ENCODE measurements around the gene GC. TPM values are rescaled to one million over a fixed set of nuclear protein-coding genes. Genes with fewer than 3 reads are reported as not detected.
"Not testable (repeated sequence)": the region's sequence is repeated elsewhere in the genome, so short reads cannot be mapped to it uniquely, and the experiment has no call there.

Gene GC
- total RNA-seq, 4 donors from 2014 or later, result not detected

DNA sequence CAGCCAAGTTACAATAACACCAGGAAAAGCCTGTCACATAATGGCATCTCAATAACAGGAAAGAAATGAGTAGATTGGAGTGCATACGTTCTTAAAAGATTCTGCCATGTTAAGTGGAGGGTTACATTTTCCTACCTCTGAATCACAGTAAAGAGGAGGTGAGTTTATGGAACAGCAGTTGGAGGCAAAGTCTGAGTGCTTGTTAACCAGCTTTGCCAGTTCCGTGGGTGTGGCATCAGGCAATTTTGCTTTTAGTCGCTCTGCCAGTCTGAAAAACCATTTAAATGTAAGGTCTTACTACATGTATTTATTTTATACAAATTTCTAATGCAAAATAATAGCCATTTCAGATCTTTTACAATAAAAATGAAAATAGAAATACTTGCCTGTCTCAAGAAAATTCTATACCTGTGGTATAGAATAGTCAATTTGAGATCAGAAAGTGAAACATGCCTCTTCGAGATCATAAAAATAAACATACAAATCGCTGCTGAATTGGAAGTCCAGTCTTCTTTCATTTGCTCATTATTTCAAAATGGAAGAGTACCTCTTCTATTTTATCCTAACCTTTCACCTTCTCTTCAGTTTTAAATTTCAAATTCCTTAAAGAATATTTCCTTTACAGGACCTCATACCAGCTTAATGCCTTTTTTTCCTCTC lies 31.4 kb downstream of the GC start:
- H3K4me3 ChIP-seq (ENCODE audit: low read depth, poor library complexity, severe bottlenecking), result no peak overlapping the region
- no peak for TF ChIP-seq POLR2A (IDR thresholded peaks at IDR 0.05)
- no peak for TF ChIP-seq CTCF (IDR thresholded peaks at IDR 0.05)
- 58 to 69% methylated on average over 5 of the region's 5 CpGs for WGBS, 2 donors
- intact Hi-C loops (cut with DNase I; ENCODE audit: low total_unique reads), result loop anchor here (5.0 kb wide), 1 partner anchor 1750 kb away; no protein-coding TSS in a partner anchor
- no peak for DNase-seq (ENCODE audit: low spot score in 2 of 2)

GRCh38 chr4:71749008-71749594 lies 34.8 kb downstream of the GC start:
- 80 to 81% methylated on average over 4 of the region's 4 CpGs for WGBS, 2 donors
- DNase-seq (ENCODE audit: low spot score in 2 of 2), result no peak
- H3K4me3 ChIP-seq (ENCODE audit: low read depth, poor library complexity, severe bottlenecking), result no peak overlapping the region
- TF ChIP-seq POLR2A (IDR thresholded peaks at IDR 0.05), result no peak
- TF ChIP-seq CTCF (IDR thresholded peaks at IDR 0.05), result no peak
- intact Hi-C loops (cut with DNase I; ENCODE audit: low total_unique reads), result no loop called here

DNA sequence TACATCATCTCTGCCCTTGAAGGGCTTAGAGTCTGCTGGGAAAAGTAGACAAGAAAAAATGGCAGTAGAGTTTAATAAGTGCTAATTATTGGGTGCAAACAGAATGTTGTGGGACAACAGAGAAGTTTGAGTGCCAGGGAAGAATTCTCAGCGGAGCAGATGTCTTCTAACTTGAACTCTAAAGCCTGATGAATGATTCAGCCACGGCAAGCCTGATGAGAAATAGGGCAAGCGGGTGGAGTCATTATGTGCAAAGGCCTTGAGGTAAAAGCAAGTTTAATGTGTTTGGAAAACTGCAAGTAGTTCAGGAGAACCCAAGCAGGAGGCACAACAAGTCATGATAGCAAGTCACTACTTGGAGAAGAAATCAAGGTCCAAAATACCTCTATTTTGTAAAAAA lies 37.5 kb downstream of the GC start:
- no peak overlapping the region for H3K4me3 ChIP-seq (ENCODE audit: low read depth, poor library complexity, severe bottlenecking)
- TF ChIP-seq POLR2A (IDR thresholded peaks at IDR 0.05) (no peak), CTCF (IDR thresholded peaks at IDR 0.05) (no peak)
- 51 to 58% methylated on average over 3 of the region's 3 CpGs for WGBS, 2 donors
- no peak for DNase-seq (ENCODE audit: low spot score in 2 of 2)
- intact Hi-C loops (cut with DNase I; ENCODE audit: low total_unique reads), result no loop called here

GRCh38 chr4:71738782-71739181 lies 45.1 kb downstream of the GC start:
- H3K4me3 ChIP-seq (ENCODE audit: low read depth, poor library complexity, severe bottlenecking); DNase-seq (ENCODE audit: low spot score in 2 of 2); intact Hi-C loops (cut with DNase I; ENCODE audit: low total_unique reads): not testable (repeated sequence)
- 81 to 92% methylated on average over 2 of the region's 2 CpGs for WGBS, 2 donors

GRCh38 chr4:71732706-71733105 lies 51.2 kb downstream of the GC start:
- TF ChIP-seq POLR2A (IDR thresholded peaks at IDR 0.05) (no peak), CTCF (IDR thresholded peaks at IDR 0.05) (no peak)
- whole genome bisulfite sequencing, 2 donors, result 66 to 71% methylated on average over 2 of the region's 2 CpGs
- no peak overlapping the region for H3K4me3 ChIP-seq (ENCODE audit: low read depth, poor library complexity, severe bottlenecking)
- intact Hi-C loops (cut with DNase I; ENCODE audit: low total_unique reads), result no loop called here
- no peak for DNase-seq (ENCODE audit: low spot score in 2 of 2)

DNA sequence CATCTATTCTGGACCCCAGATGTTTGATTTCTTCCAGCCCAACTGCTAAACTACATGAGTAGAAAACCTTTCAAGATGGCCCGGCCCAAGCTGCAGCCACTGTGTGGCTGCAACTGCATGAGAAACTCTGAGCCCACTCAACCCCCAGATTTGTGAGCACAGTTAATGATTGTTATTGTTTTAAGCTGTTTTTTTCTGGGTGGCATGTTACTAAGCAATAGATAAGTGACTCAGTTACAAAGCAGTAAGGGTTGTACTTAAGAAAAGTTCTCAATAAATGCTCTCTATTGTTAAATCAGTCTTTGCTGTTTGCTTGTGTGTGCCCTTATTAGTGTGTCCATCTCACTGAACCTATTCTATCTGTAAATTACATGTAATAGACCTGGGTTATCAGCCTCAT lies 51.8 kb downstream of the GC start:
- intact Hi-C loops (cut with DNase I; ENCODE audit: low total_unique reads), result no loop called here
- TF ChIP-seq POLR2A (IDR thresholded peaks at IDR 0.05) (no peak), CTCF (IDR thresholded peaks at IDR 0.05) (no peak)
- 67 to 90% methylated on average over 1 of the region's 1 CpG for WGBS, 2 donors
- DNase-seq (ENCODE audit: low spot score in 2 of 2), result no peak
- H3K4me3 ChIP-seq (ENCODE audit: low read depth, poor library complexity, severe bottlenecking), result no peak overlapping the region
